H1 (cell line): ENCODE measurements around the gene PPM1F. TPM values are rescaled to one million over a fixed set of nuclear protein-coding genes. Genes with fewer than 3 reads are reported as not detected.

Experiments
- CTCF ChIA-PET: fragments of 300-600 bp; sonication (Branson Sonifier 250); formaldehyde crosslinking; loops from one replicate; lab custom pipeline; 2021; ENCODE audit not compliant: partially characterized antibody; lab: Charles Lee
- POLR2A ChIA-PET: fragments of 300-600 bp; sonication (Branson Sonifier 250); formaldehyde crosslinking; loops from one replicate; lab custom pipeline; 2021; ENCODE audit warnings: inconsistent platforms; ENCODE audit not compliant: partially characterized antibody; lab: Charles Lee
- DNase-seq, 2 experiments: peaks; one replicate each; pipeline versions ENCODE4 v3.0.0 to v3.0.0-alpha.2; 2010 to 2022; ENCODE audit warnings: low spot score in 2 of 2, low read depth in 1 of 2, mixed read lengths in 1 of 2
- FAIRE-seq: peaks from 2 replicates; lab custom pipeline; 2011; peaks lifted over from hg19 to GRCh38; lab: Jason Lieb, UNC
- H2AFZ ChIP-seq: 2 replicates; pipeline ENCODE4 v1.8.1; 2012; ENCODE audit warnings: low read length, inconsistent platforms
- H2AK5ac ChIP-seq: 2 replicates; pipeline ENCODE4 v1.6.1; 2013; ENCODE audit warnings: low read depth, low read length
- H2BK120ac ChIP-seq: replicated peaks from 2 replicates; pipeline ENCODE3; 2013; ENCODE audit warnings: low read depth, low read length, inconsistent platforms
- H2BK12ac ChIP-seq: 2 replicates; pipeline ENCODE4 v1.6.1; 2013; ENCODE audit warnings: low read depth, low read length
- H2BK15ac ChIP-seq: 2 replicates; pipeline ENCODE4 v1.6.1; 2013; ENCODE audit warnings: low read length
- H2BK20ac ChIP-seq: 2 replicates; pipeline ENCODE4 v1.6.1; 2013; ENCODE audit warnings: low read length
- H2BK5ac ChIP-seq: 2 replicates; pipeline ENCODE4 v1.6.1; 2013; ENCODE audit warnings: low read depth, low read length
- H3K14ac ChIP-seq: 2 replicates; pipeline ENCODE4 v1.6.1; 2013; ENCODE audit warnings: inconsistent platforms; ENCODE audit not compliant: insufficient read length
- H3K18ac ChIP-seq: 2 replicates; pipeline ENCODE4 v1.6.1; 2013; ENCODE audit warnings: low read length; ENCODE audit errors: extremely low read depth
- H3K23ac ChIP-seq: 2 replicates; pipeline ENCODE4 v1.6.1; 2013; ENCODE audit warnings: inconsistent platforms; ENCODE audit not compliant: insufficient read length
- H3K23me2 ChIP-seq: 2 replicates; pipeline ENCODE4 v1.6.1; 2013; ENCODE audit warnings: low read depth, low read length
- H3K27ac ChIP-seq: 2 replicates; pipeline ENCODE4 v1.6.1; 2011; ENCODE audit warnings: low read depth, low read length, inconsistent platforms
- H3K27me3 ChIP-seq, 4 experiments: replicated peaks in 1 of 4; 1 replicate in 1 of 4; 2 replicates in 3 of 4; pipeline versions ENCODE4 v1.6.1 to v1.8.1; 2011 to 2013; ENCODE audit warnings: low read length in 3 of 4, mild to moderate bottlenecking in 3 of 4, inconsistent platforms in 2 of 4, mixed read lengths in 2 of 4, moderate library complexity in 1 of 4; ENCODE audit not compliant: control insufficient read depth in 3 of 4, insufficient read depth in 3 of 4; ENCODE audit errors: extremely low read depth in 1 of 4
- H3K36me3 ChIP-seq, 4 experiments: 2 replicates each; pipeline versions ENCODE4 v1.6.1 to v1.8.1; 2011 to 2013; ENCODE audit warnings: mild to moderate bottlenecking in 4 of 4, low read length in 3 of 4, moderate library complexity in 2 of 4, control low read depth in 1 of 4, inconsistent platforms in 1 of 4; ENCODE audit not compliant: insufficient read depth in 4 of 4, control insufficient read depth in 2 of 4
- H3K4ac ChIP-seq: replicated peaks from 2 replicates; pipeline ENCODE3; 2013; ENCODE audit warnings: low read length, low read depth, mixed read lengths, inconsistent platforms; ENCODE audit not compliant: insufficient read length
- H3K4me1 ChIP-seq, 4 experiments: replicated peaks in 1 of 4; 1 replicate in 1 of 4; 2 replicates in 3 of 4; pipeline versions ENCODE4 v1.6.1 to v1.8.1; 2011 to 2013; ENCODE audit warnings: low read length in 3 of 4, inconsistent platforms in 2 of 4, mixed read lengths in 1 of 4; ENCODE audit not compliant: insufficient read depth in 4 of 4, control insufficient read depth in 3 of 4
- H3K4me2 ChIP-seq, 2 experiments: 2 replicates each; pipeline versions ENCODE4 v1.6.1 to v1.8.1; 2011 to 2013; ENCODE audit warnings: low read depth in 2 of 2, low read length in 2 of 2, control low read depth in 1 of 2, inconsistent platforms in 1 of 2, mild to moderate bottlenecking in 1 of 2; ENCODE audit not compliant: insufficient read depth in 1 of 2
- H3K4me3 ChIP-seq, 4 experiments: fragments of 200-600, 300-600 bp in 1 of 4; sonication (generic), shearing (Covaris generic), sonication (Bioruptor Twin) in 1 of 4; 2 replicates each; pipeline versions ENCODE4 v1.5.1 to v1.8.1; 2011 to 2016; ENCODE audit warnings: low read length in 4 of 4, low read depth in 3 of 4, control low read depth in 2 of 4, inconsistent platforms in 2 of 4, mild to moderate bottlenecking in 2 of 4, mixed read lengths in 1 of 4, moderate library complexity in 1 of 4; ENCODE audit not compliant: insufficient read depth in 2 of 4; ENCODE audit errors: extremely low read depth in 1 of 4
- H3K56ac ChIP-seq: replicated peaks from 2 replicates; pipeline ENCODE3; 2013; ENCODE audit warnings: low read depth, mild to moderate bottlenecking, mixed read lengths, low read length, inconsistent platforms; ENCODE audit not compliant: insufficient read length
- H3K79me1 ChIP-seq: 2 replicates; pipeline ENCODE4 v1.6.1; 2013; ENCODE audit warnings: low read depth, low read length, control low read depth
- H3K79me2 ChIP-seq, 2 experiments: 2 replicates each; pipeline versions ENCODE4 v1.6.1 to v1.8.1; 2012 to 2013; ENCODE audit warnings: low read length in 2 of 2, mild to moderate bottlenecking in 2 of 2, inconsistent platforms in 1 of 2; ENCODE audit not compliant: insufficient read depth in 2 of 2, control insufficient read depth in 1 of 2
- H3K9ac ChIP-seq, 4 experiments: replicated peaks in 1 of 4; 1 replicate in 1 of 4; 2 replicates in 3 of 4; pipeline versions ENCODE4 v1.6.1 to v1.8.1; 2011 to 2013; ENCODE audit warnings: low read depth in 3 of 4, low read length in 3 of 4, control low read depth in 2 of 4, mild to moderate bottlenecking in 2 of 4, moderate library complexity in 2 of 4, inconsistent platforms in 1 of 4; ENCODE audit errors: extremely low read depth in 1 of 4
- H3K9me3 ChIP-seq, 2 experiments: 2 replicates each; pipeline versions ENCODE4 v1.6.1 to v1.8.1; 2012 to 2013; ENCODE audit warnings: mild to moderate bottlenecking in 2 of 2, moderate library complexity in 2 of 2, control low read depth in 1 of 2, inconsistent platforms in 1 of 2, low read depth in 1 of 2, low read length in 1 of 2, mixed read lengths in 1 of 2; ENCODE audit not compliant: insufficient read depth in 2 of 2
- H4K20me1 ChIP-seq, 2 experiments: replicated peaks in 1 of 2; 2 replicates each; pipeline versions ENCODE3 to v1.8.1; 2011 to 2013; ENCODE audit warnings: inconsistent platforms in 2 of 2, low read length in 2 of 2, mild to moderate bottlenecking in 1 of 2; ENCODE audit not compliant: insufficient read depth in 2 of 2, control insufficient read depth in 1 of 2
- H4K5ac ChIP-seq: 2 replicates; pipeline ENCODE4 v1.6.1; 2013; ENCODE audit warnings: low read length, low read depth, mixed read lengths, inconsistent platforms; ENCODE audit not compliant: insufficient read length
- H4K8ac ChIP-seq: 2 replicates; pipeline ENCODE4 v1.8.0; 2013; ENCODE audit warnings: mild to moderate bottlenecking, moderate library complexity, low read length, inconsistent platforms; ENCODE audit not compliant: insufficient read depth; ENCODE audit errors: extremely low read depth
- H4K91ac ChIP-seq: replicated peaks from 2 replicates; pipeline ENCODE3; 2013; ENCODE audit warnings: low read length, mixed read lengths, inconsistent platforms; ENCODE audit not compliant: insufficient read length
- CBX5 ChIP-seq: fragments of 300-800, 300-1000 bp; sonication (generic); IDR thresholded peaks from 2 replicates; pipeline ENCODE4 v1.7.1; 2016; ENCODE audit warnings: antibody characterized with exemption, low read length, low read depth
- CBX8 ChIP-seq: fragments of 300-800, 300-1000 bp; sonication (generic); IDR thresholded peaks from 2 replicates; pipeline ENCODE4 v1.7.1; 2016; ENCODE audit warnings: low read depth, low read length, borderline replicate concordance
- CHD2 ChIP-seq: IDR thresholded peaks from 2 replicates; pipeline ENCODE4 v1.6.1; 2012; ENCODE audit warnings: low read length, improper control_type of control experiment
- CTBP2 ChIP-seq: IDR thresholded peaks from 2 replicates; pipeline ENCODE4 v1.7.0; 2011; ENCODE audit warnings: borderline replicate concordance, mild to moderate bottlenecking, moderate library complexity, mixed read lengths, low read length; ENCODE audit not compliant: insufficient read depth, insufficient read length
- FOSL1 ChIP-seq: IDR thresholded peaks from 2 replicates; pipeline ENCODE4 v1.6.1; 2011; ENCODE audit warnings: mild to moderate bottlenecking, low read depth, low read length, moderate library complexity; ENCODE audit not compliant: insufficient read depth
- GTF2F1 ChIP-seq: IDR thresholded peaks from 2 replicates; pipeline ENCODE4 v1.6.1; 2012; ENCODE audit warnings: low read depth, low read length, improper control_type of control experiment, borderline replicate concordance
- JUN ChIP-seq: IDR thresholded peaks from 2 replicates; pipeline ENCODE4 v1.6.1; 2011; ENCODE audit warnings: low read depth, mild to moderate bottlenecking, improper control_type of control experiment, low read length
- JUND ChIP-seq: IDR thresholded peaks from 2 replicates; pipeline ENCODE4 v1.6.1; 2011; ENCODE audit warnings: mild to moderate bottlenecking, improper control_type of control experiment, low read length
- ZNF274 ChIP-seq: IDR thresholded peaks from 2 replicates; pipeline ENCODE4 v1.7.0; 2012; ENCODE audit warnings: low read length, borderline replicate concordance; ENCODE audit errors: extremely low read depth
- WGBS, 2 experiments: shearing (Covaris generic) in 1 of 2; methylation state at CpG; one replicate each; pipeline versions ENCODE4 v1.1.6 to v1.1.7; 2013 to 2015; ENCODE audit warnings: low lambda C conversion rate in 2 of 2, mixed read lengths in 2 of 2, inconsistent platforms in 1 of 2, low coverage in 1 of 2, missing lambda C conversion rate in 1 of 2; ENCODE audit not compliant: insufficient replicate concordance in 2 of 2, insufficient coverage in 1 of 2, insufficient read length in 1 of 2; ENCODE audit errors: extremely low coverage in 1 of 2, missing lambda C conversion rate in 1 of 2; 5-methylcytosine and 5-hydroxymethylcytosine counted together
- polyA plus RNA-seq, 7 experiments: library from polyadenylated mRNA; depleted of rRNA in 3 of 7; stranded (reverse) in 5 of 7; unstranded in 2 of 7; fragments of >200 nt in 5 of 7; fragments of 200-250 nt in 2 of 7; gene quantifications; 1 replicate in 5 of 7; 2 replicates in 1 of 7; 4 replicates in 1 of 7; pipeline versions ENCODE4 v1.2.1 to v1.2.3, GENCODE V29; 2011 to 2013; ENCODE audit warnings: missing spikeins in 2 of 7, mixed read lengths in 2 of 7
- total RNA-seq: library from RNA; stranded (reverse); fragmentation: NEBNext Ultra II Directional; extraction: Animal tissue kit (Norgen Biotek cat#: 25700); gene quantifications from 2 replicates; pipeline ENCODE4 v1.2.1, GENCODE V29; 2021
- TF ChIP-seq, protein P1 (sequence below): IDR thresholded peaks from 2 replicates; pipeline ENCODE4 v1.6.1; 2012; ENCODE audit warnings: inconsistent platforms

PPM1F gene
- total and polyA plus RNA-seq, 2 of the 8 experiments (the other 6 are each of a cell fraction or from before 2014, with no cell fraction given): 12.4 to 22.8 TPM

DNA sequence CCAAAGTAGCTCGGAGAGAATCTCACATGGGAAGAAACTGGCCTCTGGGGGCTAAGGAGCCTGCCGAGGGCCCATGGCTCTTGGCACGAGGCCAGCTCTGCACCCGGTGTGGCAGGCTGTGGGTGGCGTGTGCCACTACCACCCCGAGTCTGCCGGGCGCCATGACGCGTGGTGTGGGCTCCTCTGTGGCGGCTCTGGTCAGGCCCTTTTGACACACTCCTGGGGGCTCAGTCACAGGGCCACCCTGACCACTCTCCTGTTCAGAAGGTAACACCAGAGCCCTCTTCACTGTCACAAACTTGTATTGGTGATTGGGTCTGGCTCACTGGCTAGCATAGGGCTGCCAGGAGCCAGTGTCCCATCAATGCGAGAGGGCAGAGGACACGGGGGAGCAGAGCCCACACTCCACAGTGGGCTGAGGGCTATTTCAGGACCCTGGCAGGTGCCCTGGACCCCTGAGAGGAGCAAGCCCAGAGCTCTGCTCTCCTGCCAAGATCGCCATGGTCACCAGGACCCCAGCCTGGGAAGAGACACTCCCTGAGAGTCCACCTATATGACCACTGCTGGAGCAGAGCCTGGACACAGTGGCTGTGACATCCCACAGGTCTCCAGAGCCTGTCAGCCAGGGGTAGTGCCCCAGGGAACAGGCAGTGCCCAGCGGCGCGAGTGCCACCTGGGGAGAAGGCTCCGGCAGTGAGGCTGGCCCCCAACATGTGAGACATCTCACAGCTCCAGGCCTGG lies 8.6 kb upstream of the PPM1F start:
- H2AFZ ChIP-seq: no peak overlapping the region
- H3K79me1 ChIP-seq: no peaks in the 10 kb centered on the region
- H3K23me2 ChIP-seq: no peaks in the 10 kb centered on the region
- no peak overlapping the region for H3K4me2 ChIP-seq
- H3K4ac ChIP-seq: no peak overlapping the region
- H4K91ac ChIP-seq: no peak overlapping the region
- no peak overlapping the region for H2AK5ac ChIP-seq
- no peak overlapping the region for H3K27ac ChIP-seq
- H3K4me3 ChIP-seq: no peak overlapping the region
- H3K4me1 ChIP-seq: no peaks in the 10 kb centered on the region
- no peak overlapping the region for H2BK12ac ChIP-seq
- no peak overlapping the region for H3K14ac ChIP-seq
- H4K20me1 ChIP-seq: peaks cover 4 to 19% of the 10 kb centered on the region in 2 experiments
- peaks cover 0 to 8% of the 10 kb centered on the region in 2 experiments; a peak in 1 of 4 replicates for H3K9me3 ChIP-seq
- no peak for DNase-seq
- H2BK120ac ChIP-seq: no peak overlapping the region
- no peak overlapping the region for H2BK15ac ChIP-seq
- H4K5ac ChIP-seq: no peak overlapping the region
- no peak overlapping the region for H3K18ac ChIP-seq
- no peaks in the 10 kb centered on the region; a peak in 1 of 7 replicates for H3K27me3 ChIP-seq
- H3K23ac ChIP-seq: no peak overlapping the region
- FAIRE-seq: no peak
- peaks cover 20 to 56% (median 45%) of the 10 kb centered on the region in 4 experiments; a peak in 7 of 8 replicates for H3K36me3 ChIP-seq
- ChIA-PET CTCF (interaction anchor here (4.6 kb wide), 1 partner anchor 10 kb away, joined by 26 read pairs; no protein-coding TSS in a partner anchor), POLR2A (interaction anchor here (0.6 to 5.4 kb wide), 4 partner anchors 10 to 270 kb away, joined by 3 to 37 read pairs (median 5); no protein-coding TSS in a partner anchor)
- H2BK20ac ChIP-seq: no peak overlapping the region
- H3K9ac ChIP-seq: no peak overlapping the region
- no peaks in the 10 kb centered on the region for H3K79me2 ChIP-seq
- no peak overlapping the region for H4K8ac ChIP-seq
- WGBS, 2 experiments: 94% methylated on average over 18 of the region's 18 CpGs; no CpG with 5 or more reads in 1 of the 2 experiments
- no peak overlapping the region for H2BK5ac ChIP-seq
- no peak overlapping the region for H3K56ac ChIP-seq
- TF ChIP-seq JUN: no peak
- TF ChIP-seq CBX8: no peak
- TF ChIP-seq, protein P1, sequence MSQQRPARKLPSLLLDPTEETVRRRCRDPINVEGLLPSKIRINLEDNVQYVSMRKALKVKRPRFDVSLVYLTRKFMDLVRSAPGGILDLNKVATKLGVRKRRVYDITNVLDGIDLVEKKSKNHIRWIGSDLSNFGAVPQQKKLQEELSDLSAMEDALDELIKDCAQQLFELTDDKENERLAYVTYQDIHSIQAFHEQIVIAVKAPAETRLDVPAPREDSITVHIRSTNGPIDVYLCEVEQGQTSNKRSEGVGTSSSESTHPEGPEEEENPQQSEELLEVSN: no peak
- TF ChIP-seq ZNF274: no peak
- no peak for TF ChIP-seq CBX5
- no peak for TF ChIP-seq FOSL1
- no peak for TF ChIP-seq JUND
- no peak for TF ChIP-seq CTBP2
- TF ChIP-seq CHD2: no peak
- no peak for TF ChIP-seq GTF2F1
- TF ChIP-seq, all 59 proteins: peak for 0
